ENCODE measurements around the gene BTBD1. TPM values are rescaled to one million over a fixed set of nuclear protein-coding genes. Genes with fewer than 3 reads are reported as not detected.

The BTBD1 gene
- total RNA-seq, 4 donors from 2014 or later: 37.3 to 60.8 (median 55.9) TPM

GRCh38 chr15:83057696-83058376, 9.2 kb downstream of the BTBD1 start:
- TF ChIP-seq CTCF (IDR thresholded peaks at IDR 0.05) (no peak), POLR2A (IDR thresholded peaks at IDR 0.05) (no peak)
- intact Hi-C loops (cut with DNase I): no loop called here
- Histone ChIP-seq H3K4me1 (peaks cover 4 to 57% (median 7%) of the 10 kb centered on the region in 3 donors), H3K4me3 (no peak overlapping the region), H3K27ac (no peak overlapping the region), H3K27me3 (no peaks in the 10 kb centered on the region), H3K9me3 (no peaks in the 10 kb centered on the region), H3K36me3 (peaks cover 0 to 49% (median 0%) of the 10 kb centered on the region in 3 donors)
- no peak for DNase-seq
- 65 to 75% methylated on average over 7 of the region's 7 CpGs for WGBS, 2 donors

- no peak for TF ChIP-seq POLR2A (IDR thresholded peaks at IDR 0.05)
- no peak for TF ChIP-seq CTCF (IDR thresholded peaks at IDR 0.05)
- H3K27me3 ChIP-seq: no peaks in the 10 kb centered on the region
- peaks cover 0 to 54% (median 0%) of the 10 kb centered on the region in 3 donors for H3K36me3 ChIP-seq
- no peak overlapping the region for H3K4me3 ChIP-seq
- intact Hi-C loops (cut with DNase I): no loop called here
- WGBS, 2 donors: 64 to 75% methylated on average over 1 of the region's 1 CpG
- no peak overlapping the region for H3K27ac ChIP-seq
- no peak for DNase-seq
- peaks cover 0 to 50% (median 3%) of the 10 kb centered on the region in 3 donors for H3K4me1 ChIP-seq
- no peaks in the 10 kb centered on the region for H3K9me3 ChIP-seq
Measured at GRCh38 chr15:83057002-83057401, 10.1 kb downstream of the BTBD1 start.

- intact Hi-C loops (cut with DNase I): no loop called here
- Histone ChIP-seq H3K27me3 (no peaks in the 10 kb centered on the region), H3K27ac (peak overlapping the region in 1 of 4 donors; percentile 34), H3K36me3 (peaks cover 0 to 81% (median 0%) of the 10 kb centered on the region in 3 donors), H3K4me3 (no peak overlapping the region), H3K9me3 (no peaks in the 10 kb centered on the region), H3K4me1 (peaks cover 0 to 22% (median 0%) of the 10 kb centered on the region in 3 donors)
- TF ChIP-seq POLR2A (IDR thresholded peaks at IDR 0.05) (no peak), CTCF (IDR thresholded peaks at IDR 0.05) (no peak)
- DNase-seq: no peak
Measured at GRCh38 chr15:83053151-83053550, 13.9 kb downstream of the BTBD1 start.

- TF ChIP-seq CTCF (IDR thresholded peaks at IDR 0.05) (no peak), POLR2A (IDR thresholded peaks at IDR 0.05) (no peak)
- DNase-seq: no peak
- peaks cover 0 to 19% (median 0%) of the 10 kb centered on the region in 3 donors for H3K4me1 ChIP-seq
- no peaks in the 10 kb centered on the region for H3K27me3 ChIP-seq
- no peaks in the 10 kb centered on the region for H3K9me3 ChIP-seq
- intact Hi-C loops (cut with DNase I): no loop called here
- H3K27ac ChIP-seq: peak overlapping the region in 2 of 4 donors; percentile 24 to 63
- H3K4me3 ChIP-seq: no peak overlapping the region
- H3K36me3 ChIP-seq: peaks cover 0 to 81% (median 0%) of the 10 kb centered on the region in 3 donors
- WGBS, 2 donors: 15 to 27% methylated on average over 3 of the region's 3 CpGs
Measured at GRCh38 chr15:83046558-83047127, 20.4 kb downstream of the BTBD1 start.

- no peaks in the 10 kb centered on the region for H3K27me3 ChIP-seq
- H3K4me1 ChIP-seq: peaks cover 0 to 19% (median 0%) of the 10 kb centered on the region in 3 donors
- no peak for DNase-seq
- 95 to 98% methylated on average over 12 of the region's 12 CpGs for WGBS, 2 donors
- H3K27ac ChIP-seq: no peak overlapping the region
- intact Hi-C loops (cut with DNase I): no loop called here
- no peak for TF ChIP-seq POLR2A (IDR thresholded peaks at IDR 0.05)
- TF ChIP-seq CTCF (IDR thresholded peaks at IDR 0.05): no peak
- peaks cover 0 to 87% (median 4%) of the 10 kb centered on the region in 3 donors for H3K36me3 ChIP-seq
- no peak overlapping the region for H3K4me3 ChIP-seq
- H3K9me3 ChIP-seq: no peaks in the 10 kb centered on the region
Measured at GRCh38 chr15:83044156-83044555, 22.9 kb downstream of the BTBD1 start.
